Measurements from ENCODE around the gene TUBE1. TPM values are rescaled to one million over a fixed set of nuclear protein-coding genes. Genes with fewer than 3 reads are reported as not detected.

TUBE1 gene
- total RNA-seq, 1 donor from 2014 or later: 6.0 TPM

DNA sequence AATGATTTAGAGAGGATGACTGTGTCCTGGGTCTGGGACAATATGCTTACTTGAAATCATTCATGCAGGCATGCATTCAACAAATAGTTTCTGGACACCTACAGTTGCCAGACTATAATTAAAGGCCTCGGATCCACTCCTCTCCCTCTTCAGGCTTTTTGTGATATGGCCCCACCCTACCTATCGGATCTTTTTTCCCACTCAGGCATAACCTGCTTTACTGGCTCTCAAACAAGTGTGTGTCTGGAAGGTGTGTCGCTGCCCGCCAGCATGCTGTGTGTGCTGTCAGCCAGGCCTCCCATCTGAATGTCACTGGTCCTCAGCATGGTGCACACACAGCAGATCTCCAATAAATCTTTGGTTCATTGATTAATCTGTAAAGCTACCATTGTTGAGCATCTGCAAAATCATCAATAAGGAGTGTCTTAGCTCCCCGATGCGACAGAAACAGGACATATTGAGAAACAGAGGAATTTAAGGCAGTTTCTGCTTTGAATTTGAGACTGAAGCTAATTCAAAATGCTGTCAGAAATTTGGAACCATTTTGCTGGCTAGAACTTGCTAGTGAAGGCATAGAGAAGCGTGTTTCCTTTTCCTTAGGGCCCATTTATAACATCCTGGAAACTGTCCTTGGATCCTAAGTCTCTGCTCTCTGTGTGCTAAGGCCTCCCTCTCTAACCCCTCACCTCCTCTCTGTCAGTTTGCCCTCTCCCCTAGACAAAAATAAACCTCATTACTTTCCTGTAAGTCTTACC lies 56.9 kb downstream of the TUBE1 start:
- DNase-seq (ENCODE audit: low spot score in 2 of 2): no peak
- intact Hi-C loops (cut with DNase I): loop anchor here (10.0 kb wide), 1 partner anchor 546 kb away; the partner anchor contains the start of gene REV3L
- TF ChIP-seq, protein P1, sequence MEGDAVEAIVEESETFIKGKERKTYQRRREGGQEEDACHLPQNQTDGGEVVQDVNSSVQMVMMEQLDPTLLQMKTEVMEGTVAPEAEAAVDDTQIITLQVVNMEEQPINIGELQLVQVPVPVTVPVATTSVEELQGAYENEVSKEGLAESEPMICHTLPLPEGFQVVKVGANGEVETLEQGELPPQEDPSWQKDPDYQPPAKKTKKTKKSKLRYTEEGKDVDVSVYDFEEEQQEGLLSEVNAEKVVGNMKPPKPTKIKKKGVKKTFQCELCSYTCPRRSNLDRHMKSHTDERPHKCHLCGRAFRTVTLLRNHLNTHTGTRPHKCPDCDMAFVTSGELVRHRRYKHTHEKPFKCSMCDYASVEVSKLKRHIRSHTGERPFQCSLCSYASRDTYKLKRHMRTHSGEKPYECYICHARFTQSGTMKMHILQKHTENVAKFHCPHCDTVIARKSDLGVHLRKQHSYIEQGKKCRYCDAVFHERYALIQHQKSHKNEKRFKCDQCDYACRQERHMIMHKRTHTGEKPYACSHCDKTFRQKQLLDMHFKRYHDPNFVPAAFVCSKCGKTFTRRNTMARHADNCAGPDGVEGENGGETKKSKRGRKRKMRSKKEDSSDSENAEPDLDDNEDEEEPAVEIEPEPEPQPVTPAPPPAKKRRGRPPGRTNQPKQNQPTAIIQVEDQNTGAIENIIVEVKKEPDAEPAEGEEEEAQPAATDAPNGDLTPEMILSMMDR (IDR thresholded peaks at IDR 0.05): no peak
- Histone ChIP-seq H3K4me1 (peaks cover 0 to 3% of the 10 kb centered on the region in 2 donors), H3K27me3 (no peaks in the 10 kb centered on the region), H3K9me3 (no peaks in the 10 kb centered on the region), H3K4me3 (no peak overlapping the region), H3K27ac (no peak overlapping the region), H3K36me3 (no peaks in the 10 kb centered on the region)

DNA sequence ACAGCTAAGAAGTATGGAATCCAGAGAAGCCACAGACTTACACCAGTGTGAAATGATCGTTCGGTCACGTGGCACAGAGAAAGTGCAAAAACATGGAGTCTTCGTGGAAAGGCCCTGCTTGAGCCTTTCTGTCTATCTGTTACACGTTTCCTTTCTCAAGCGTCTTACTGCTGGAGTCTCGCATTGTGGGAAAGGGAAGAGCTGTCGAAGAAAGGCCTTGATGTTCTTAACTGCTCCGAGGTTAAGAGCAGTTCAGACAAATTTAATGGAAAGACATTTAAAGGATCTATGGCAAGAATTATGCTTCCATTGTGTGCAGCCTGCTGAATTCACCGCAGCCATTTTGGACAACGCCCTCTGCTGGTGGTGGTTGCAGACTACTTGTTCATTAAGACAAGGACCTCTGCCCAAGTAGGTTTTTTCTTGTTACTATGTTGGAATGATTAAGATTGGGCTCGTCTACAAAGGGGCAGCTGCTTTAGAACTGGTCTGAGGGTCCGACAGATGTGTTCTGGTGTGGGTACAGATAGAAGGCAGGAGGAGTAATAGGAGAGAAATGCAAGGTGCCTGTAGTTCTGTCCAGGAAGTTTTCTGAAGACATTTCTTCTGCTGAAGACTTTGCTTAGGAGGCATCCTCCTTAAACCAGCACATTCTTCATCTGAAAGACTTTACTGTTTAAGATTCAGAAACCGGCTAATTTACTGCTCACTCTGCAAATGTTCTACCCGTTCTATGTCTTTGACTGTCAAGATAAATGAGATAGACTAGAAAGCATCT lies 58.0 kb downstream of the TUBE1 start:
- intact Hi-C loops (cut with DNase I): no loop called here
- peaks cover 0 to 1% of the 10 kb centered on the region in 2 donors for H3K9me3 ChIP-seq
- TF ChIP-seq, protein P1 (IDR thresholded peaks at IDR 0.05): peak; percentile 32 to 54 (median 47)

GRCh38 chr6:112027942-112028674 lies 59.2 kb downstream of the TUBE1 start:
- Histone ChIP-seq H3K4me3 (no peak overlapping the region), H3K27me3 (no peaks in the 10 kb centered on the region), H3K36me3 (no peaks in the 10 kb centered on the region), H3K9me3 (peaks cover 0 to 8% of the 10 kb centered on the region in 2 donors), H3K27ac (no peak overlapping the region), H3K4me1 (no peaks in the 10 kb centered on the region)
- intact Hi-C loops (cut with DNase I): no loop called here
- DNase-seq (ENCODE audit: low spot score in 2 of 2): no peak
- TF ChIP-seq, protein P1 (IDR thresholded peaks at IDR 0.05): no peak

More for the DNA sequence above, 58.0 kb downstream of the TUBE1 start:
- Histone ChIP-seq H3K27ac (peak overlapping the region in 1 of 2 donors; percentile 28), H3K4me3 (no peak overlapping the region), H3K36me3 (no peaks in the 10 kb centered on the region), H3K4me1 (peaks cover 0 to 3% of the 10 kb centered on the region in 2 donors), H3K27me3 (no peaks in the 10 kb centered on the region)
- peak in 1 of 2 donors; percentile 78 for DNase-seq (ENCODE audit: low spot score in 2 of 2)

DNA sequence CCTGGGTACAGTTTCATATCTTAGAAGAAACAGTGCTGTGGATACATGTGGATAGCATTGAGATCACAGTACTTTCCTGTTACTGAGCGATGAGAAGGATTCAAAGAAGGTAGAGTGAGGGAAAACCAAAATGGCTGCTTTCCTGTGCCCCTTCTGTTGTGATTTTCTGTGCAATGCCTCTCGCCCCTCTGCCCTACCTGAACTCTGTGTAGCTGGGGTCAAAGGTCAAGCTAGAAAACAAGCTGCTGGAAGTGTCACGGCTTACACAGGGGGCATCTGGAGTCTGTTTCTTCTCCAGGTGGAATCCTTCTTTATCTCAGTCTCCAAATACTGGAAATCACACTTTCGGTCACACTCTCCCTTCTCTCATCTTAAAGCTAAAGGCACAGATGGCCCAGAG lies 60.3 kb downstream of the TUBE1 start:
- Histone ChIP-seq H3K27me3 (no peaks in the 10 kb centered on the region), H3K9me3 (peaks cover 0 to 8% of the 10 kb centered on the region in 2 donors), H3K36me3 (no peaks in the 10 kb centered on the region), H3K27ac (no peak overlapping the region), H3K4me3 (no peak overlapping the region), H3K4me1 (no peaks in the 10 kb centered on the region)
- intact Hi-C loops (cut with DNase I): no loop called here
- TF ChIP-seq, protein P1 (IDR thresholded peaks at IDR 0.05): no peak
- no peak for DNase-seq (ENCODE audit: low spot score in 2 of 2)

DNA sequence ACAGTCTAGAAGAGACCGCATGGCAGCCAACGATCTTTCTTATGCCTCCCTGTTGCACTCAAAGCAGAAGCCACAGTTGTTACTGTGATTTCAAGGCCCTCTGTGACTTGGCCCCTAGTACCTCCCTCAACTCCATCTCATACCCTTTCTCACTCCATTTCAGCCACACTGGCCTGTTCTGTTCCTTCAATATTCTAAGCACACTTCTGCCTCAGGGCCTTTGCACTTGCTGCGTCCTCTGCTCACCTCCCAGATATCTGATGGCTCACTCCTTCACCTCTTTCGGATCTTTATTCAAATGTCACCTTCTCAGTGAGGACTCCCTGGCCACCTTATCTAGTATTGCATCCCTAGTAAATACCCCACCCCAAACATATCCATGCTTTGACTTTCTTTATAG lies 62.8 kb downstream of the TUBE1 start:
- Histone ChIP-seq H3K27me3 (no peaks in the 10 kb centered on the region), H3K9me3 (peaks cover 0 to 8% of the 10 kb centered on the region in 2 donors), H3K4me1 (peaks cover 0 to 8% of the 10 kb centered on the region in 2 donors), H3K27ac (no peak overlapping the region), H3K36me3 (no peaks in the 10 kb centered on the region), H3K4me3 (no peak overlapping the region)
- TF ChIP-seq, protein P1 (IDR thresholded peaks at IDR 0.05): no peak
- DNase-seq (ENCODE audit: low spot score in 2 of 2): no peak
- intact Hi-C loops (cut with DNase I): no loop called here
